Tongue (tissue), 2 donors: ENCODE data around the gene TNFAIP8. TPM values are rescaled to one million over a fixed set of nuclear protein-coding genes. Genes with fewer than 3 reads are reported as not detected.

Experiments
- DNase-seq: peaks from one replicate; pipeline ENCODE4 v3.0.0-alpha.2; 2015
- total RNA-seq: library from RNA; depleted of rRNA; stranded (reverse); fragments of >200 nt; gene quantifications from one replicate; pipeline ENCODE4 v1.2.3, GENCODE V29; 2014

The TNFAIP8 gene
- total RNA-seq, 1 donor from 2014 or later: 33.8 TPM

DNA sequence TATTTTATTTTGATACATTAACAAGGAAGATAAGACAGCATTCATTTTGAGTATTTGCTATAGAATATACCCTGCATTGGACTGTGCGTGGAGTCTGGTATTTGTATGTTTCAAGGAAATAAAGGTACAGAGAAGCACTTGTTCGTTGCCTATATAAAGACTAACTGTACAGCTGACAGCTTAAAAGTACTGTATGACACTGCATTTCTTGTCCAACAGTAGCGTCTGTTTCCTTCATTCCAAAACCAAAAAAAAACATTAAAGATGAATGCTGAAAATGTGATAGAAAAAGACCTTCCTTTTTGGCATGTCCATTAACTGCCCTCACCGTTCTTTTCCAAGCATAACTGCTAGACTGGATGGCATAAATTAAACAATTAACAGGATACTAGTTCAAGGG, 15.3 kb downstream of the TNFAIP8 start:
- DNase-seq: no peak

DNA sequence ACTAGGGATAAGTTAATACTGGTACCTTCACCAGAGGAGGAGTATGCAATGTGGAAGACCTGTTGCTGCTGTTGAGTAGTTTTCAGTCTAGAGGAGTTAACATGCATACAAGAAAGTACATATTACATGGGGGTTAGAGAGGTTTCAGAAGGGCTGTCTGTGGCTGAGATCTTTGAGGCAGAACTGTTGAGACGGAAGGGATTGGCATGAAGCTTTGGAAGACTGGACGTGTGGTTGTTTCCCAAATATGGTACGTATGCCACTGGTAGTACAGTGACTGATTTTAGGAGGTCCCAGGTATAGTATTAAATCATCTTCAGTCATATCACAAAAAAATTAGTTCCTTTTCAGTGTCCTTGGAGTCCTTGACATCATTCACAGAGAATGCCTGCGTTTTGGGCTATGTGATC, 17.6 kb downstream of the TNFAIP8 start:
- DNase-seq: no peak

DNA sequence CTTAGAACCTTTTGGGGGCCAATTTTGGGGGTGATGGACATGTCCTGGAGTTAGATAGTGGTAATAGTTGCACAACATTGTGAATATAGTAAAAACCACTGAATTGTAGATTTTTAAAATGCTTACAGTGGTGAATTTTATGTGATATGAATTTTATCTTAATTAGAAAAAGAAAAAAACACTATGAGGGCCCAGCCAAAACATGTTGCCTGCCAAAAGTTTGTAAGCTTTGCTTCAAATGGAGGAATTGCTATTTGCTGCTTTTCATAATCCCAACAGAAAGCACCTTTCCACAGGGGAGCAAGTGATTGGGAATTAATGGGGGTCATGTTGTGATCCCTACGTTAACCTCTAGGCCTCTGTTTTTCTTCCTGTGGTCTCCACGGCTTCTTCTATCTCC, 19.1 kb downstream of the TNFAIP8 start:
- no peak for DNase-seq

DNA sequence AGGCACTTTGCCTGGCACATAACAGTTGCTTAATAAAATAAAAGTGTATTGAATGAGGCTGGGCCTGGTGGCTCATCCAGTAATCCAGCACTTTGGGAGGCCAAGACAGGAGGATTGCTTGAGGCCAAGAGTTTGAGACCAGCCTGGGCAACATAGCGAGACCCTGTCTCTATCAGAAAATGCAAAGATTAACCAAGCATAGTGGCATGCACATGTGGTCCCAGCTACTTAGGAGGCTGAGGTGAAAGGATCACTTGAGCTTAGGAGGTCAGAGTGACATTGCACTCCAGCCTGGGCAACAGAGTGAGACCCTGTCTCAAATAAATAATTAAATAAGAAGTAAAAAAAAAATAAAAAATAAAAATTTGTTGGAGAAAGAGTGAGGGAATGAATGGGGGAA, 21.2 kb downstream of the TNFAIP8 start:
- no peak for DNase-seq

DNA sequence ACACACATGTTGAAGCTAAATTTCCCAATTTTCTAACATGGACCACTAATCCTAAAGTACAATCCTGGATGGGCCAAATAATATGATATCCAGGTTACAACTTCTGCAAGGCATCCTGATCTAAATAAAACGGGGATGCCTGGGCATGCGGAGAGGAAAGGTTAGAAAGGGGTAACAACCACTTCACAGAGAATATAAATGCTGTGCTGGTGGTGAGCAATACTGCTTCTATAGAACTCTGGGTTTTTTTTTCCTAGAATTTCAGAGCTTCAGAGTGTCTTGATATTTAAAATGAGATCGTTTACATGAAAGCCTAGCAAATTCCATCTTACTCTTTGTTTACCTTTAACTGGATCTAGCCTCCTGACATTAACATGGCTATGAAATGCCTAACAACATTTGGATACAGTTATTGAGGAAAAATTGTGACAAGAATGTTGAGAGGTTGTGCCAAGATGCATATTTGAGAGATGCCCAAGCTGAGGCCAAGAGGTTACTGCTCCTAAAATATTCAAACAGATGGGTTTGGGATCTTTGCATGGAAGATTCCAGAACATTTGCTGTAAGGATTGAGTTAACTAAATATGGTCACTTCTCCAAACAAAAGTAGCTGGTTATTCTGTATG, 22.4 kb downstream of the TNFAIP8 start:
- DNase-seq: no peak

DNA sequence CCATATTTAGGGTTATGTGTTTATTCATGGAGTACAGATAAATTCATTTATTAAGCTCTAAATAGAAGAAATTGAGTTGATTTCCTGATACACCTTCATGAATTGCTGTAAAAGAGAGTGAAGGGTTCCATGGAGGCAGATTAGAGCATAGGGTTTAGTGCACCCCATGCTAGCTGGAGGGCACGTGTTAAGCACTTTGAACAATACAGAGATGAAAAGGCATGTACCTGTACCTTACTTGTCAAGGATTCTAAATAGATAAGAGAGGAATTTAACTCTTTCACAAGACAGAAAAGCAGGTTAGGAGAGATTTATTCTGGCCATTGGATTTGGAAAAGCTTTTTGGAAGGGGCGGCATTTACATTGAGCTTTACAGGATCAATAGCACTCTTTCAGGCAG, 23.3 kb downstream of the TNFAIP8 start:
- no peak for DNase-seq

DNA sequence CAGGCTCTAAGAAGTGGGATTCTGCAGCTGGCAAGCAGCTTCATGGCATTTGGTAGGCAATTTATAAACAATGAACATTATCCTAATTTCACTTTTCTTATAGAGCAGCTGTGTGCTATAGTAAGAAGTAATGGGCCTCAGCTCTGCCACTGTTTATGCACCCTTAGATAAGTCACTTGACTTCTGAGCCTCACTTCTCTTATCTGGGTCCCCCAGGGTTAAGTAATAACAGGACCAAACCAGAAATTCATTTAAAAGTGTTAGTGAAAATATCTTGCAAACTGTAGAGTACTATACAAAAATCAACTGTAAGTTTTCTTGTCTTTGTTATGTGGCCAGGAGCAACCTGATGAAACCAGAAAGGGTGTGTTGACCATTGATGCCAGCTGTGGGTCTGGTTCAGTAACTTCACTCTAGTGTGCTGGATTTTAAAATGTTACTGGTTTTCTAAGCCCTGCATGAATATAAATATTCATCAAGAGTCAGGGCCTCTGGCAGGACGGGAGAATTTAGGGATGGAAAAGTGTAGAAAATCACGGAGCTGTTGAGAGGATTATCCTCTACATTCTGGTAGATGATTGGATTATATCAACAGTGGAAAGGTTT, 24.2 kb downstream of the TNFAIP8 start:
- no peak for DNase-seq

DNA sequence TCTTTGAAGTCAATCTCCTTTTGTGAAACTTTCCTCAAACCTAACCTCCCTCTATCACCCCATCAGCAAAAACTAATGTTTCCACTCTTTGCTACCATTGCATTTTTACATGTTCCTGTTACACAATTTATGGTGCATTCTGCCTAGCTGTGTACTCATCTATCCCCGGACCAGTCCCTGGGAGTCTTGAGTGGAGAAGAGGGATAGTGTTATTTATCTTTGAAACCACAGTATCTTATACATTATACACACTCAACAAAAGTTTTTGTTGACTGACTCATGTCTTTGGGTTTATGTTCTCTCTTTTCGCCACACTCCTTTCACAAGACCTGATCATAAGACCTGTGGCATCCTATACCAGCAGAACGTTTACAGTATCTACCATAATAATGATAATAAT, 26.4 kb downstream of the TNFAIP8 start:
- DNase-seq: no peak

DNA sequence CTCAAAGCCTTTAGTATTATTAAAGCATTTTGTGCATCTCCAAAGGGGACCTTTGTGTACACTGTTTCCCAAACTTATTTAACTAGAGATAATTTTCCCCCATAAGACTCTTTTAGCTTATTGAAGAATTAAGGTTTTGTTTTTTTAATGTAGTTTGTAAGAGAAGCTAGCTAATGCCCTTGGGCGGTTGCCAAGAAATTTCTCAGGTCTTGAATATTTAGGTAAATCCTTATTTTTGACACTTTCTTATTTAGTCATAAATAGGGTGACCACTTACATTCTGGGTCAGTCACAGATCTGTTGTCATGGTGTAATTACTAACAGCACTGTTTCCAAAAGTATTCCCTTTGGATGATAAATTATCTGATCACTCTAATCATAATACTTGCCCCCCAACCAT, 27.2 kb downstream of the TNFAIP8 start:
- DNase-seq: no peak

DNA sequence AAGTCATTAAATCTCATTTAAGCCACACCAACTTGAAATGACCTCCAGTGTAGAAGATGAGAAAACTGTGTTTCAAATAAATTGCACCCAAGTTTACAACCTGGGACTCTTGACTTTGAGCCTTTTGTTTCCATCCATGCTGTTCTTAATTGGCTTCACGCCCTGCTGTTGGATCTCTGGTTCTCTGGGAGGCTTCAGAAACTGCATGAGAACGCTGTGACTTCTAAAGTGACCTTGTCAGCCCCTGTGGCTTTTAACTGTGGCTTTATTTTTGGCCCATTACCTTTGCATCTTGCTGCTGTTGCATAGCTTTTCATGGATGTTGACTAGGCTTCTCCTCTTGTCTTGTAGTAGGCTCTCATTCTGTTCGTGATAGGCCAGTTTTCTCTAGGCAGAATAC, 29.3 kb downstream of the TNFAIP8 start:
- DNase-seq: no peak

DNA sequence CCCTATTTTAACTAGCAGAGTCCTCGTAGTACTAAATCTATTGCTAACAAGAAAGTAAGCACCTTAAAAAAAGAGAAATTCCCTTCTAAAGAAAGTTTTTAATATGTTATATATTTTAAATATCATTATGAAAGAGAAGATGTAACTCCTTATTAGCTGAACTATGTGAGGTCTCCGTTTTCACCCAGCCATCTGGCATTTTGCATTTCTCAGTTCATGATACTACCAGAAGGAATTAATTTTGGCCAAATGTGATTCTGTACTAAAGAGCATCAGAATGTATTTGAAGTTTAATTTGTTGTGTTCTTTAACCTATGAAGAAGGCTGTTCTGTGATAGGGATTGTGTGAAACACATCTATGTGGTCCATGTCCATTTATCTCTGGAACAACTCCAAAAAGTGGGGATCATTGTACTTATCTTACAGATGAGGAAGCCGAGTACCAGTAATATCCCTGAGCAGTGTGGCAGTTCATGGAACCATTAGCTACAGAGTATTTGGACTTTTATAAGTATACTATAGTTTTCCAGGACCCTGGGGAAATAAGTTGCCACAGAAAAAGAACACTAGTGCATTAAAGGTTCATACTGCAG, 29.8 kb downstream of the TNFAIP8 start:
- DNase-seq: no peak

DNA sequence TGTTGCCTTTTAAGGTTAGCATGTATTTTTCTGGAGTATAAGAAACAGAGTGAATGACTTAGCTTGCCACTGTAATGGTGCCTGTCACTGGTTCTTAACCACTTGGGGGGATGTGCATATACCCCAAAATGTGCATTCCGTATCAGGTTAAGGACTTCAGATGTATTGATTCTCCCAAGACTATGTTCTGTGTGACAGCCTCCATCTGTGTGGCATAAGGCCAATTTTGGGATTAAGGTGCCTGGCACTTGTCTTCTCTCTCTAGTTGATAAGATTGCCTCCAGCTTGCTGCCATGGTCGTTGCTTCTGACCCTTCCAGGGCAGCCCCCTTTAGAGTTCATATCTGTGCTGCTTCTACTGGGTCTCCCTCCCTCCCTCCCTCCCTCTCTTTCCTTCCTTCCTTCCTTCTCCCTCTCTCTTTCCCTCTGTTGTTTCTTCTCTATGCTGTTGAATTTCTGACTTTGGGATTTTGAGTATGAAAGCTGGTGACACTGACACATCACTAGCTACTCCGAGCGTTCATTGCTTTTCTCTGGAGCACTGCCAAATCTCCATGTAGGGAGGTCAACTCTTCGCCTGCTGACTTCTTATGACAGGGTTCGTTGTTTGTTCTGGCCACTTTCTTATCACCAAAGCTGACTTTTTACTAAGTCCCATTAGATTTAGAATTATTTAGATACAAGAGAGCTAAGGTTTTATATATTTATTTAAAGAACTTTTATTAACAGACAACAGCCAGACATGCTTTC, 31.0 kb downstream of the TNFAIP8 start:
- DNase-seq: no peak

DNA sequence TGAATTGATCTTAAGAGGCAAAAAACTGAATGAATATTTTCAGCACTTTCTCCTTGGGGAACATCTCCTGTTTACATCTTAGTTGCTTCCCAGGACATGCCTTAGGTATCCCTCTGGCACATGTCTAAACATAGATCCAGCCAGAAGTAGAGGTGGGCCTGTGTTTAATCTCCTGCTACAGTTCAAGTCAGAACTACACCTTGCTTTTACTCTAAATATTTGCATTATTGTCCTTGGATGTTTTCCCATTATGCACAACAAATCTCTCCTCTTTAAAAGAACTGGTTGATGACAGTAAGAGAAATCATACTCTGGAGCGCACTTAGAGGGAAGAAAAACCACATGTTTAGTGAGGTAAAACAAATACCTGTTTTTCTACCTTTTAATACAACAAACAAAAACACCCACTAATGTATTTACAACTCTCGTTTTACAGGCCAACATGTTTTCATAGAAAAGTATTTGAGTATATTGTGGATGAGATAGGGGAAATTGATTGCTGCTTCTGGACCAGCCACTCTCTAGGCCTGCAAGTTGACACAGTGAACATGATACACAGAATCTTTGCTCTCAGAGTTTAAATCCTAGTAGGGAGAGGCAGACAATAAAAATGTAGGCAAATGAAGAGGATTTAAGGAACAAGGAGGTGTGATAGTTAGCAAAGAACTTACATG, 32.3 kb downstream of the TNFAIP8 start:
- DNase-seq: no peak

DNA sequence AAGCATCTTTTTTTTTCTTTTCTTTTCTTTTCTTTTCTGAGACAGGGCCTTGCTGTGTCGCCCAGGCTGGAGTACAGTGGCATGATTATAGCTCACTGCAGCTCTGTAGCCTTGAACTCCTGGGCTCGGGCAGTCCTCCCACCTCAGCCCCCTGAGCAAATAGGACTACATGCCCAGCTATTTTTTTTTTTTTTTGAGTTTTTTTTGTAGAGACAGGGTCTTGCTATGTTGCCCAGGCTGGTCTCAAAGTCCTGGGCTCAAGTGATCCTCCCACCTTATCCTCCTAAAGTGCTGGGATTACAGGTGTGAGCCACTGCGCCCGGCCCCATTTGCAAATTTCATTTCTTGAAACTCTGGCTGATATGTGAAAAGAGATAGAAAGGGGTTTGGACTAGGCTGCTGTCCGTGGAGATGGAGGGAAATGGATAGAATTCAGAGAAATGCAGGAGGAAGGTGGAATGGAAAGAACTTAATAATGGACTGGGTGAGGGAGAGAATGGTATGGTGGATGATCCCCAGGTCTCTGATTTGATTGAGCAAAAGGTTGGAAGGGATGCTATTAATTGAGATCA, 32.9 kb downstream of the TNFAIP8 start:
- DNase-seq: no peak

DNA sequence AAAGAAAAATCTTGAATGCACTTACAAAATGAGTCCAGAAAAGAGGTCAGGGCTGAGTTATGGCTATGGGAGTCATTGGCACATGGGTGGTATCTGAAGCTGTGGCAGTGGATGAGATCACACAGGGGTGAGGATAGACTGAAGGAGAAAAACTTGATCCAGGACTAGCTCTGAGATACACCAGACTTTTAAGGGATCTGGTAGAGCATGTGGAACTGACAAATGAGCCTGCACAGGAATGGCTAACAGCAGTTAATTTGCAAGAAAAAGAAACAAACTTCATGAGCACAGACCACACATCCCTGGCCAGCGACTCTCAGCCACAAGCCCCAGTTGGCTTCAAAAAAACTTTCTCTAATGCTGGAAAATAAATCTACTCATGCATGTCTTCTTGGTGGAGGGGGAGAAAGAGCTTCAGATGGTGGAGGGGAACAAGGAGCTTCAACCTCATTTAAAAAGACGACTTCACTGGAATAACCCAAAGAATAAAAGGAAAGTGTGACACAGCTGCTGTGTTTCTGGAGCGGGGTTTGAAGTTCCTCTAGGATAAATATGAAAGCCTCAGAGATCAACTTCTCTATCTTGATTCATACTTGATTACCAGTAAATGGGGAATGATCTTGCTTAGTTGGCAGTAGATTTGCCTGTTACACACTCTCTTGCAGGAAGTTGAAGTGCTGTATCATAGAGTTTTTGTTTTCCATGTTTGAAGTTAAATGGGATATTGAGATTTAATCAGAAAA, 33.6 kb downstream of the TNFAIP8 start:
- DNase-seq: no peak

DNA sequence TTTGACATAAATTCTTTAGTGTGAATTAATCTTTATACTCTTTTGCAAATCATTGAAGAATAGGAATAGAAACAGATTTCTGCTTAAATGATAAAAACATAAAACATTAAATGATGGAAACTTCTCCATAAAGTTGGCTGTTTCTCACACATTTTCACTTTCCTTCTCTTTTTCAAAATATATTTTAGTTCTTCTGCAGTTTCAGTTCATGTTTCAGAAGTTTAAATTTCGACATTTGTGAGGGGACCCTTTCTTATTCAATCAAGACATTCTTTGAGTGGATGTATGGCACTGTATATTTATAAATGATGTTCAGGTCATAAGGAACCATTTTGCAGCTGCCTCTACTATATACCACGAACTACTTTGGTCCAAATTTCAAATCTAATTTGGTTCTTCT, 34.6 kb downstream of the TNFAIP8 start:
- DNase-seq: no peak

DNA sequence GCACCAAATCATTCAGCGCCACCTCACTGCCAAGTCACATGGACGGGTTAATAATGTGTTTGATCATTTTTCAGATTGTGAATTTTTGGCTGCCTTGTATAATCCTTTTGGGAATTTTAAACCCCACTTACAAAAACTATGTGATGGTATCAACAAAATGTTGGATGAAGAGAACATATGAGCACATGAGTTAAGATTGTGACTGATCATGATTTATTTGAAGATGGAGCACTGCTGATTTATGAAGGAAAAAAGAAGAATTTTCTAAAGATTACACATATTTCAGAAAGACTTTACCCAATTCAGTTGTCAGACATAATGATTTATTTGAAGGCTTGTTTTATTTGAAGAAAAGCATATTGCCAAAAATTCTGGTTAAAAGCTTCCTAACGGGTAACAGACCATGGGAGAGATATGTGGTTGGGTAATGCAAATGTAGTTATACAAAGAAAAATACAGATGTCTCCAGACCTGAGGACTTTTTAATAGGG, 37.4 kb downstream of the TNFAIP8 start:
- DNase-seq: no peak

DNA sequence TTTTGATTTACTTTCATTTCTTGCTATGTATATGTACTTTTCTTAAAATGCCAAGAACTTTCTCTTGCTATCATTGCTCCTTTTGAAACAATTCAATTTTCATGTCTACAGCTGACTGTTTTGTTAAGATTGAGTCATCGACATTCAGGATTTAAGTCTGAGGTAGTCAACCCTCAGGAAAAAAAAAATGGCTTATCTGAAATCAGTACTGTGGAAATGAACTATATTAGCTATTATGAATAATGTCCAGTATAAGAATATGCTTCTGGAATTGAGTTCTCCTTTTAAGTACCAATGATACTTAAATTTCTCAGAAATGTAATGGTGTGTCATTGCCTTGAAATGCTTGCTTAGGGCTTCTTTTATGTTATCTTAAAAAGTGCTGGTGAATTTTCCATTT, 37.9 kb downstream of the TNFAIP8 start:
- no peak for DNase-seq

DNA sequence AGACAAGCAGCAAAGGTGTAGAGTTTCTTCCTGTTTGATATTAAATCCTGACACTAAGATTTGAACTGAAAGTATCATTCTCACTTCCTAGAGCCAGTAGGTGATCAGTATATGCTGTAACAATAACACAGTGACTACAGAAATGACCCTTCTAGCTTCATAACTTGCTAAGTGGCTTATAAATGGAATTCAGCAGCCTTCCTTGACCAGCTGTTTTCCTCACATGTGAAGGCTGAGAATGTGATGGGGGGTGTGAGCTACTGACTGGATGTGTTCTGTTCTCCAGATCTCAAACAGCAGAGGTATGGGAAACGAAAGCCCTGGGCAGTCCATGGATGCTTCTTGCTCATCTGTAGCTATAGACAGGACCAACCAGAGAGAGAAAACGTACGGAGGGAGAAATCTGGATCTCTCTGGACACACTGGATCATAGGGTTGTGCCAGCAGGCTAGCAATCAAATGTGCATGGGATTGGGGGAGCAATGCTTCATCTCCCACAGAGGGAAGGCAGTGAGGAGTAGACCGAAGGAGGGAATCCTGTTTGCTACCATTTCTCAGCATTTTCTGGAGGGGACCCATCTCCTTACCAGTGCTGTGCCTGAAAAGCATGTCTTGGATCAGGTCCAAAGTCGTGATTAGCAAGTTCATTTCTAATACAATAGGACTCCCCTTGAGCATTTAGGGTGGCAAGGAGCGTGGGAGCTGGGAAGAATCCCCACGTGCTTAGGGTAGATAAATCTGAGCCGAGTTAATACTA, 39.4 kb downstream of the TNFAIP8 start:
- peak; percentile 16 for DNase-seq

DNA sequence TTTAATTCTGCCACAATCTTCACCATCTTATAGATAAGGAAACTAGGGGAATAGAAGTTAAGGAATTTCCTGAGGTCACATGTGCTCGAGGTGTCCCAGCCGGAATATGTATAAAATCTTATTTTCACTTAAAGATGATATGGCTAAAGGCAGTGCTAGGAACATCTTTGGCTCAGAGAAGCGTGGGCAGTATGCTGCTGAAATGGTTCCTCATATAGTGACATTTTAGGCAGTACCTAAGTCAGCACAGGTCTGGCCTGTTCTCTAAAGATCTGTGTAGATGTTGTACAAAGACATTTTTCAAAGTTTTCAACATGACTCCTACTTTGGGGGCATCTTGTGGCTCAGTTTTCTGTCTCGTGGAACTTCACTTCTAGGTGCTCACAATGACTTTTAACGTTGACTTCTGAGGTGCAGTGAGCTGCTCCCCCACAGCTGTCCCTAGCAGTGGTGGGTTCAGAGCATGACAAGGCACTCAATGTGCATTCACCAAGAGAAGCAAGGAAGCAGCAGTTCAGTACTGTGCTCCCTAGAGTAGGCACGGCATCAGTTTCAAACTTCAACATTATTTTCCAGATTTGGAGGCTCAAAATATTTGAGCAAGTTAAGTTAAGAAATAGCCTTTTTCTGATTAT, 40.3 kb downstream of the TNFAIP8 start:
- no peak for DNase-seq
